HPDE6-E6E7 (cell line): ENCODE measurements around the gene FOS.
"Not testable (repeated sequence)": the region's sequence is repeated elsewhere in the genome, so short reads cannot be mapped to it uniquely, and the experiment has no call there.

Experiments used
- DNase-seq: peaks from one replicate; pipeline ENCODE4 v3.0.0; 2011; ENCODE audit warnings: missing footprints; ENCODE audit errors: extremely low spot score

Gene FOS

DNA sequence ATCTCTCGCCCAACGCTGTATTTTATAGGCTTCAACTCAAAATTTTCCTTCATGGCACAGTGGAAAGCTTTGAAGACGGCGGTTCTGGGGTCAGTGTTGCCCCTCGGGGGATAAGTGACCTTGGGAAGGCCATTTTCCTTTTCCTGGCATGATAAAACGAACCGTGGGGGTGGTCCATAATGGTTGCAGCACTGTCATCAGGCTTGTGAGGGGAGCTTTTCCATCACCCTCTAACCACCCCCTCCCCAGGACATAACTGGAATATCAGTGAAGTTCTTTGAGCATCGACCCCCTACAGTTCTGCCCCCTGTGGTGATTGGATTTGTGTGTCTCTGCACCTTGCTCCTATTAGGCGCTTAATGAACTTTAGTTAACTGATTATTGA is 16.0 kb downstream of the FOS start:
- DNase-seq = no peak

DNA sequence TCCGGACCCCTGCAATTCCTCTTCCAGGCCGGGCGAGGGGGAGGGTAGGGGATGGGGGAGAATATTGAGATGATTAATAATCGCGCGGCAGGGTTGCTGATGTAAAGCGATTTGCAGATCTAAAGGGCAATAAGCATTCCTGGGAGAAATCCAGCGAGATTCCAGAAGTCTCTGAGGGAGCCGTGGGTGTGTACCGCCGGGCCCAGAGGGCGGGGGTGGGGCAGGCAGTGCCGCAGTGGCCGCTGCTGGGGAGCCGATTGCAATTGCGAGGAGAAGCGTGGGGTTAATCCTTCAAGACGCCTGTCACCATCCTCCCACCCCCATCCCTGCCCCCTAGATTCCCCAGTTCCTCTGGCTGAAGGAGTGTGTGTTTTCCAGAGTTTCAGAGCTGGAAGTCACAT is 16.4 kb downstream of the FOS start:
- DNase-seq = no peak

DNA sequence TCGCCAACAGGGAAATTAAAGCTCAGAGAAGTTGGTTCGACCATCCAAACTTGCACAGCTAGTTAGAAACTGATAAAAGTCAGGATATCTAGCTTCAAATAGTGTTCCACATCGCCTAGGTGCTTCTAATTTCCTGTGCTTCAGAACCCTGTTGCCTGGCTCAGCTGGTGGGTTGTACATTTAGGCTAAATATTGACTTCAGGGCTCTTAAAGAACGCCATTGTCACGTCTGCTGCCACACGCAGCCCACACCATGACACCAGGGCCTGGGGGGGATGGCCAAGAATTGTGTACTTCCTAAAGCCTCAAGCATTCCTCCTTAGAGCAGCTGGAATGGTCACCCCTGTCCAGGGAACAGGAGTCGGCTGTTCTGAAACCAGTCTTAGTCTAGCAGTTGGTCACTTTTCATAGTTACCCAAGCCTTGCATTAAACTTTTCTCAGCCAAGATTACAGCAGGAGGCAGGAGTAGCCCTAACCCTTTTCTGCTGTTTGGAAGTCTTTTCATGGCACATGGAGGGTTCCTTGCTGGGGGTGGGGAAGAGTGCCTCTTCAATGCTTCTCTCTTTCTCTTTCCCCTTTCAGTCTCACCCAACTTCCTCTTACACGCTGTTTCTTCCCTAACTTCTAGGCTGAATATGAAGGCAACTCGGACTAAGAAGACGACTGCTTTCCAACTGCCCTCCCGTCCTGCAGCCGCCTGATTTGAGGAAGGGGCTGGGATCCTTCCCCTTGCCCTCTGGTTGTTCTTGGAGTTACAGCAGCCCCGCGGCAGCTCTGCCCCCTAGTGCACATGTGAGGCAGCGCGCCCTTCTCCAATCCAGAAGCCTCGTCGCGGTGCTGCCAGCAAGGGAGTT is 17.1 kb downstream of the FOS start:
- no peak for DNase-seq

DNA sequence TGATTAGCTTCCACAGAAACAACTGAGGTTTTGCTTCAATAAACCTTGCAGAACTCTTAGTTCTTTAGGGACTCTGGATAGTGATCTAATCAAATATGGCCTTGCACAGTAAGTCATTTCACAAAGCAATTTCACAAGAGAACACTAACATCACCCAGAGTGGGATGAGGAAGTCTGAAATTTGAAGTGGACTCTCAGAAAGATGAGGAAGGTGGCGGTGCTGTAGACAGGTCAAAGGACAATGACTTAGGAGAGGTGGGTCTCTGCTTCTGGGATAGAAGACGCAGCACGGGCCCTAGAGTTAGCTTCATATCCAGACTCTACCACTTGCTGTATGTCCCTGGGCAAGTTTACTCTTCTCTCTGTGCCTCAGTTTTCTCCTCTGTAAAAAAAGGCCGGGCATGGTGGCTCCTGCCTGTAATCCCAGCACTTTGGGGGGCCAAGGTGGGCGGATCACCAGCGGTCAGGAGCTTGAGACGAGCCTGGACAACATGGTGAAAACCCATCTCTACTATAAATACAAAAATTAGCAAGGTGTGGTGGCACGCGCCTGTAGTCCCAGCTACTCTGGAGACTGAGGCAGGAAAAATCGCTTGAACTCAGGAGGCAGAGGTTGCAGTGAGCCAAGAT is 18.9 kb downstream of the FOS start:
- DNase-seq = no peak

DNA sequence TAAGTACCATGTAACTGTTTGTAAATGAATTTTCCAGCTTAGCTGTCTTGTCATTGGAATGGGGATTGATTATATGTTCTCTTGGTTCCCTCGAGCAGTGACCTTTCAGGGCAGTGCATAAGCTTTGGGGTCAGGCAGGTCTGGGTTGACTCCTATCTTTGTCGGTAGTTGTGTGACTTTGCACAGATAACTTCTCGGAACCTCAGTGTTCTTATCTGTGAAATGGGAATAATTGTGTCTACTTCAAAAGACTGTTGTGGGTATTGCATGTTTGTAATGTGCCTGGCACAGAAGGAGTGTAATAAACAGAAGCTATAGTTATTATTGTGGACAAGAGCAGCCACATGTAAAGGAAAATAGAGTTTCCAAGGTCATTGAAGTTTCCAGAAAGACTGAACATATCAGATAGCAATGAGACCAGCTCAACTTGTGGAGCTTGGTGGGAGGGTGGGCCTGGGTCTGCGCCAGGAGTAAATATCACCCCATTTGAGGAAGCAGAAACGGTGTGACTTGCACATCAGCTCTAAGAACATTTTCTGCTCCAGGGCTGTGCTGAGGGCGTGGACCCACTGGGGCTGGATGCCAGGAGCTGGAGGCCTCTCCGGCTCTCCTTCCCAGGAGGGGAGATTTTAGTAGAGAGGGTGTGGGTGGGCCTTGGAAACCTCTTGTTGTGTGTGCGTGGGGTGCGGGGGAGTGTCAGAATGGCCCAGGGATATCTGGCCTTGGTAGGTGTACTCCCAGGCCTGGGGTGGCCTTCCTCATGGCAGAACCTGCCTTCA is 19.7 kb downstream of the FOS start:
- no peak for DNase-seq

DNA sequence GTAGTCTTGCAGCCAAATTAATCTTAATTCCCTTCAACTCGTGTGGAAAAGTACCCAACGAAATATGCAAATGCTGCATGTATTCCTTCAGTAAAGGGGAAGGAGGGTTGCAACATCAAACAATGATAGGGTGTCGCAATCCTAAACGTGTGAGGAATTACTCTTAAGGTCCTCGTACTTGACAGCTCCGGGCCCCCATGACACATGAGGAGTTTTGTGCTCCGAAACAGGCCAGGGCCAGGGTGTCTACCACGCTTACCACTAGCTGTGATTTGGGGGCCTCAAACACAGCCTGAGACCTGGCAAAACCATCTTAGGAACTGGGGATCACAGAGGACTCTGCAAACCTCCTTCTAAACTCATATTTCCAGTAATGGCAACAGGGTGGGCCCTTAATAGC is 20.4 kb downstream of the FOS start:
- DNase-seq = no peak

DNA sequence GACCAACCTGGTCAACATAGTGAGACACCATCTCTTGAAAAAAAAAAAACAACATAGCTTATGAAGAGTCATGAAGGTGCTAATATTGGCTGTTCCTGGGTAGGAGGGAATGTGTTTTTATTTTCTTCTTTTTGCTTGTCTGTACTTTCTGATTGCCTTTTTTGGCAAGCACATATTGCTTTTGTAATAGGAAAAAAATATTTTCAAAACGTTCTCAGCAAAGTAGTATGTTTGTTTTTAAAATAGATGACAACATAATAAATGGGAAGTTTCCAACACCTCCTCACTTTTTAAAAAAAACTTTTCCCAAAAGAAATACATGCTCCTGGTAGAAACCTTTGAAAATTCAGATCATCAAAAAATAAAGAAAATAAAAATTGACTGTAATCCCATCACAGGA is 20.9 kb downstream of the FOS start:
- no peak for DNase-seq

GRCh38 chr14:75301666-75302325 is 23.2 kb downstream of the FOS start:
- no peak for DNase-seq

GRCh38 chr14:75303381-75303789 is 24.8 kb downstream of the FOS start:
- DNase-seq = peak; percentile 66

- not testable (repeated sequence) for DNase-seq
Observed at GRCh38 chr14:75306410-75306809, 27.8 kb downstream of the FOS start.

- DNase-seq = no peak
Observed at GRCh38 chr14:75306927-75307699, 28.5 kb downstream of the FOS start.

DNA sequence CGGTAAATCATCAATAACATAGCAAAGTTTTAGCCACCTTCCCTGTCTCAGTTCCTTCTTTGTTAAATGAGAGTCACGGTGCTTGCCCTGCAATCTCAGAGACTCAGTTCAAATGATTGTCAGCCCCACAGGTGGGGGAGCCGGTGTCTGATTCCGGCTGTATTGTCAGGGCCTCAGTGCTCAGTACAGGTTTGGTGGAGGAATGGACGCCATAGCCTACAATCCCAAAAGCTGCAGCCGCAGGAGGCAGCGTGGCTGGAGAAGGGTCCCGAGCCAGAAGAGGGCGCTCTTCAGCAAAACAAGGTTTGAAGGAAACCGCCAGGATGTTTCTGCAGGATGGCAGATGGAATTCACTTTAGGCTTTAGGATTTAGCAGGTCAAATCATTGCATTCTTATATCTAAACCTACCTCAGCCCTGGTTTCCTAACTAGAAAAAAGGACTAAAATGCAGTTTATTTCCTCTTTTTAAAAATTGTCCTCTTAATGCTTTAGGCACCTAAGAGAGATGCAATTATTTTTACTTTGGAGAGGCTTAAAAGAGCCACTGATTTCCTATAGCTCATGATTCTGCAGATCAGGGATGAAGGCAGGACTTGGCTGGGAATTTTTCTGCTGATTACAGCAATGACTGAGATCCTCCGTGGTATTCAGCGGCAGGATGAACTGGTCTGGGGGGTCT is 29.2 kb downstream of the FOS start:
- DNase-seq = peak; percentile 69

DNA sequence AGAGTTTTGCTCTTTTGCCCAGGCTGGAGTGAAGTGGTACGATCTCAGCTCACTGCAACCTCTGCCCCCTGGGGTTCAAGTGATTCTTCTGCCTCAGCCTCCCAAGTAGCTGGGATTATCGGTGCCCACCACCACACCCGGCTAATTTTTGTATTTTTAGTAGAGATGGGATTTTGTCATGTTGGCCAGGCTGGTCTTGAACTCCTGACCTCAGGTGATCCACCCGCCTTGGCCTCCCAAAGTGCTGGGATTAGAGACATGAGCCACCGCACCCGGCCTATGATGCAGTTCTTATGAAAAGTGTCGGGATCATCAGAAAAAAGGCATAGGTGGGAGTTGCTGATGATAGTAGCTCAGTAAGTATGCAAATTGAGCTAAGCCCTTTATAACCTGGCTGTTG is 30.4 kb downstream of the FOS start:
- not testable (repeated sequence) for DNase-seq

GRCh38 chr14:75309561-75309960 is 30.9 kb downstream of the FOS start:
- DNase-seq = not testable (repeated sequence)

DNA sequence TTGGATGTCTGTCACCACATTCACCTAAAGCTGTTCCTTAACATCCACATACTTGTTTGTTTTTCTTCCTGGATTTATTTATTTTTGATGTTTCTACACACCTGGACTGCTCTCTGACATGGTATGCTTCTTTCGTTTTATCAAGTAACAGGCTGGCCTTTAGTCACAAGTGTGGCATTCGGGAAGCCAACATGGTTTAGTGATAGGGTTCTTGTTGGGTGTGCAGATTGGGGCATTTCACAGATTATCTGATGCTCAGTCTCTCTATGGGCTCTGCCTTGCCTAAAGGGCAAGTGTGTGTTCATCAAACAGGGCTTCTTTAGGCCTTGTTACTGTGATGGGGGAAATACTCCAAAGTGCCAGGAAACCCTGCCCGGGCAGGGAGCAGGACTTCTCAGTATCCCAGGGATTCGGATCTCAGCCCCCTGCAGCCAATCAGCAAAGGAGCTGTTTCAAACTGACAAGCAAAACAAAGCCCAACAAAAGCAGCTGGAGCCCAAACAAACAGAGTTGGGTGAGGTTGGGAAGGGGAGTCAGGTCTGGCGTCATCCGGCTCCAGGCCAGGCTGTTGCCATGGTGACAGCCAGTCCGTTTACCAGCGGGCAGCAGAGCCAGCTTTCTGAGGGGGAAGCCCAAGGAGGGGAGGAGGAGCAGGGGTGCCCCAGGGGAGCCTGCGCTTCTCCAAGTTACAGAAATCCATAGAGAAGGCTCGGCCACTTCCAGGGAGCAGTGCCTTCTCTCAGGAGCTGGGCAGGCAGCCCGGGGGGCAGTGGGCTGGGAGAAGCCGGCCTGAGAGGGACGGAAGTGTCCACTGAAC is 31.9 kb downstream of the FOS start:
- DNase-seq = no peak

DNA sequence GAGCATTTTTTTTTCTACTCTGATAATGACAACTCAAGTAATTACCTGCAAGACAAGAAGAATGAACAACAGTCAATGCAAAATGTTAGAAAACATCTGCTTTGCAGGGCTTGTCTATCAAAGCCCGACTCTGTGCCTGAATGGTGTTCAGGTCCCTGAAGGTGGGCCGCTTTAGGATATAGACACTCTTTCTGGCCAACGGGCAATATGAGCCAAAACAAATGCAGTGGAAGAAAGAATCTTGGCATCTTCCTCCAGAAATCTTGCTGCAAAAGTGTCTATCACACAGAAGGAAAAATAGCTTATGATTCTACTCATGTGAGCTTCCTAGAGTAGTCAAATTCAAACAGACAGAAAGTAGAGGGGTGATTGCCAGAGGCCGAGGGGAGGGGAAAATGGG is 32.7 kb downstream of the FOS start:
- no peak for DNase-seq

GRCh38 chr14:75312341-75312740 is 33.7 kb downstream of the FOS start:
- DNase-seq = no peak

DNA sequence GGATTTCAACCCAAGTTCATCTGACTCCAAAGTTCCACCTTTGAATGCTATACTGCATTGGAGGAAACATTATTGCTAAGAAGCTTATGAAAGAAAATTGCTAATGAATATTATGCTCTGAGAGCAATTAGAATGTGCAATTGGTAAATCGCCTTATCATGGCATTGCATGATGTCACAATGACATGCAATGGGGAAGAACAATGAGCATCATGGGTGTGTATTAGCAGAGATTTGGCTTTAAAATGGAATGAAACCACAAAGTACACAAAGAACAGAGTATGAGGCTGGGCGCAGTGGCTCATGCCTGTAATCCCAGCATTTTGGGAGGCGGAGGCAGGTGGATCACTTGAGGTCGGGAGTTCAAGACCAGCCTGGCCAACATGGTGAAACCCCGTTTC is 34.7 kb downstream of the FOS start:
- DNase-seq = no peak

DNA sequence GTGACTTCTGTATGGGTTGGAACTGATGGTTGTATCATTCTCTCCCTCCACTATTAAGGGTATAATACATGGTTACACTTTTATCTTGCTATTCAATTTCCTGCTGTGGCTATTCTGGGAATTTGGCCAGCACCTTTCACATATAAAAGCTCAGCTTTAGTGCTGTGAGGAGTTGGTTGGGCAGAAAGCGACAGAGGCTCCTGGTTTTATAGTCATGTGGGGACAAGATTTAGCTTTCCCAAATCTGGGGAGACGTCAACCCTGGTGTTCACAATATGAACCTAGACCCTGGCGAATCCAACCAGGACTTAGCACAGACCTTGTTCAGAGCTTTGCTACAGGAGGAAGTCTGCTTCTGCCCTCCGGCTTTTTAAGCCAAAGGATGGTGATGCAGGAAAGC is 36.5 kb downstream of the FOS start:
- DNase-seq = no peak

DNA sequence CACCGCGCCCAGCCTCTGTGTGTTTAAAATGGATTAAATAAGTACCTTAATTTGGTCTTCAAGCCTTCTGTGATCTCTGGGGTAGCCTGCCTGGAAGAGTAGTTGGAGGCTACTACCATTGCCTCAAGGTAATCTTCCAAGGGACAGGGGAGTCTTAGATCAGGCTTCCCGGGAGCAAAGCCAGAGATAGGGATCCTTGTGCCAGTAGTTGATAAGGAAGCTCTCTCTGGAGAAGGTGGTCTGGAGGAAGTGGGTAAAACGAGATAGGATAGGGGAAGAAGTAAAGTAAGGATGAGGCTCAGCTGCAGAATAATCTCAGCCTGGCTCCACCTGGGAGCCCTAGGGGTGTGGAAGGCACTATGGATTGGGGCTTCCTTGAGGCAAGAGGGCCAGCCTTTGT is 38.5 kb downstream of the FOS start:
- DNase-seq = no peak
